ENCODE measurements around the gene WFDC12. TPM values are rescaled to one million over a fixed set of nuclear protein-coding genes. Genes with fewer than 3 reads are reported as not detected.

Gene WFDC12
- total RNA-seq, 1 donor from 2014 or later: not detected

DNA sequence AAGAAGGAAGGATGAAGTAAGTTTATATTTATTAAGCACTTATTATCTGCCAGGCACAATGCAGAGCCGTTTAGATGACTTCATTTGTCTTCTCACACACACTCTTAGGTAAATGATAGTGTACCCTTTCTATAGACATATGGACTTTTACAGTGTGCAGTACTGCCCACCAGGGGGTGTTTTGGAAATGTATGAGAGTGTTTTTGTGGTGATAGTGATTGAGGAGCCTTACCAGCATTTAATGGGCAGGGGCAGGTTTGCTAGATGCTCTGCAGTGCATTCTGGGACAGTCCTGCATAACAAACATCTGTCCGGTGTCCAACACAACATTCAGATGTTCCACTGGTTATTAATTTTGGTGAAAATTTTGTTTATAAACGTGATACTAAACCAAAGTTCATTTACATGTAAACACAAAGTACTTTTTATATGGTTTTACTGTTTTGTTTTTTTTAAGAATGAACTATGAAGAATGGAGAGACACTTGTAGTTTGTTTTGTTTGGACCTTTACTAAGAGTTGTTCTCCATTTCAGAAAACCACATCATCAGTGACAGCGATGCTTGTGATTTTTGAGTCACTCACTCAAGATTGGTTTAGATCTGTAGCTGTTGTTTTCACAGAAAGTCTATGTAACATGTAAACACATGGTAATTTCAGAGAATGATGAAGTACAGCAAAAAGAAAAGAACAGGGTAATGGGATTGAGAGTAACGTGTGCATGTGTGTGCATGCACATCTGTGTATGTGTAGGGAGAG, 43.2 kb downstream of the WFDC12 start:
- Mint-ChIP-seq H3K27ac (ENCODE audit: unreplicated experiment) (no peak overlapping the region), H3K9me3 (ENCODE audit: unreplicated experiment) (no peaks in the 10 kb centered on the region), H3K4me1 (ENCODE audit: unreplicated experiment) (no peaks in the 10 kb centered on the region), H3K27me3 (ENCODE audit: unreplicated experiment) (no peaks in the 10 kb centered on the region), H3K4me3 (ENCODE audit: unreplicated experiment) (no peak overlapping the region), H3K36me3 (ENCODE audit: unreplicated experiment) (peaks cover 22% of the 10 kb centered on the region)
- TF ChIP-seq CTCF (IDR thresholded peaks at IDR 0.05): peak; percentile 54
- no peak for DNase-seq (ENCODE audit: extremely low spot score, unreplicated experiment)

- Mint-ChIP-seq H3K27me3 (ENCODE audit: unreplicated experiment) (no peaks in the 10 kb centered on the region), H3K4me1 (ENCODE audit: unreplicated experiment) (peaks cover 2% of the 10 kb centered on the region), H3K4me3 (ENCODE audit: unreplicated experiment) (no peak overlapping the region), H3K9me3 (ENCODE audit: unreplicated experiment) (no peaks in the 10 kb centered on the region), H3K36me3 (ENCODE audit: unreplicated experiment) (peaks cover 29% of the 10 kb centered on the region), H3K27ac (ENCODE audit: unreplicated experiment) (no peak overlapping the region)
- no peak for DNase-seq (ENCODE audit: extremely low spot score, unreplicated experiment)
- TF ChIP-seq CTCF (IDR thresholded peaks at IDR 0.05): no peak
Measured at GRCh38 chr20:45077559-45077958, 46.7 kb downstream of the WFDC12 start.

Other genes with a start within 250 kb of the WFDC12 start
- gene YWHAB, start 238.8 kb downstream of the WFDC12 start, total RNA-seq: 203 and 205 TPM in 2 replicates
- gene PABPC1L, start 214.4 kb downstream of the WFDC12 start, total RNA-seq: 56.1 and 65.3 TPM in 2 replicates
- 23.7 and 24.0 TPM in 2 replicates for gene TOMM34, start 164.1 kb downstream of the WFDC12 start, total RNA-seq
- 25.3 and 29.7 TPM in 2 replicates for gene STK4, start 158.0 kb downstream of the WFDC12 start, total RNA-seq
- gene KCNS1, start 23.3 kb downstream of the WFDC12 start, total RNA-seq: 0.26 and 0.30 TPM in 2 replicates
- not detected in 2 replicates for gene WFDC5, start 9.3 kb downstream of the WFDC12 start, total RNA-seq
- not detected in 2 replicates for gene PI3, start 50.4 kb upstream of the WFDC12 start, total RNA-seq
- not detected in 2 replicates for gene SEMG1, start 82.6 kb upstream of the WFDC12 start, total RNA-seq
- not detected in 2 replicates for gene SEMG2, start 96.9 kb upstream of the WFDC12 start, total RNA-seq
- not detected in 2 replicates for gene SLPI, start 130.1 kb upstream of the WFDC12 start, total RNA-seq
- gene RBPJL, start 182.4 kb upstream of the WFDC12 start, total RNA-seq: not detected in 2 replicates
- not detected in 2 replicates for gene MATN4, start 183.8 kb upstream of the WFDC12 start, total RNA-seq
- 31.5 and 32.3 TPM in 2 replicates for gene SDC4, start 224.0 kb upstream of the WFDC12 start, total RNA-seq
- gene SYS1, start 238.7 kb upstream of the WFDC12 start, total RNA-seq: 23.7 and 23.8 TPM in 2 replicates

All from osteocyte (in vitro differentiated cells).